ENCODE measurements around the gene ENTREP1.

GRCh38 chr9:69433392-69433791, 108.4 kb downstream of the ENTREP1 start:
- TF ChIP-seq CTCF (IDR thresholded peaks at IDR 0.05; ENCODE audit: insufficient read depth, low read length) (no peak), GABPA (IDR thresholded peaks at IDR 0.05; ENCODE audit: low read depth) (no peak), REST (IDR thresholded peaks at IDR 0.05; ENCODE audit: insufficient replicate concordance, low read depth) (no peak), POLR2AphosphoS5 (IDR thresholded peaks at IDR 0.05; ENCODE audit: low read depth) (no peak)

Measured in HL-60 (cell line).